Daoy (cell line): Measurements from ENCODE around the gene ARID1B. TPM values are rescaled to one million over a fixed set of nuclear protein-coding genes. Genes with fewer than 3 reads are reported as not detected.

Experiments
- DNase-seq: peaks from one replicate; pipeline ENCODE4 v3.0.0-alpha.2; 2015; ENCODE audit warnings: low read depth
- total RNA-seq: library from RNA; depleted of rRNA; stranded (reverse); fragments of >200 nt; shearing (Covaris generic); gene quantifications from 2 replicates; pipeline ENCODE4 v1.2.3, GENCODE V29; 2014; rRNA removed

ARID1B gene
- 15.7 and 16.3 TPM in 2 replicates for total RNA-seq

DNA sequence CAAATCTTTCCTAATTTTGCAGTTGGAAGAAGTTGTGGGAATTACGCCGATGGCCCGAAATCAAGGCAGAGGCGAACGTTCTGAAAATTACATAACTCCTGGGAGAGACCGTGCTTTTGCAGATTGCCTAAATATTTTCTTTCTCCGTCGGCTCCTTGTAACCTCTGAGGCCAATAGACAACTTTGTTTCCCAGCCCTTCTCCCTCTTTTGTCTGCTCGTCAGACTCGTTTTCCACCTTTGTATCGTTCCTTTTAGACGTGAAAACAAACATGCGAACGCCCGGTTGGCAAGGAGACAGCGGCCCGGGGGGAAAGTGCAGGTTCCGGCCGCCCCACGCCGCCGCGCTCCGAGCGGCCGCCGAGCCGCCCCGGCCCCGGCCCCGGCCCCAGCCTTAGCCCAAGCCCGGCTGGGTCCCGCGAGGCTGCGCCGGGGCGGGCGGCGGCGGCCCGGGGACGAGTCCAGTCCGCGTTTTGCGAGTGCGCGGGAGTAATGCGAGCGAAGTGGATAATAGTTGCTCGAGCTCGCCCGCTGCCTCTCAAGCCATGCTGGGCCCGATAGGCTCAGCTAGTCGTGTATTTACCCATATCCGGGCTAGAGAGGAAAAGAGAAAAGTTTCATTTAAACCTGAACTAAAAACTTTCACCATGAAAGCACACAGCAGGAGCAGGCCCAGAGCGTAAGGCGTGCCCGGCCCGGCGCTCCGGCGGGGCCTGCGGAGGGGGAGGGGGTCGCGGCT is at the start of gene ARID1B:
Gene ARID1B, plus strand, starts transcription at position 539 of the 737 bp plus-strand sequence. CDS start 303 bp downstream, outside the sequence.
- peak; percentile 89 for DNase-seq

DNA sequence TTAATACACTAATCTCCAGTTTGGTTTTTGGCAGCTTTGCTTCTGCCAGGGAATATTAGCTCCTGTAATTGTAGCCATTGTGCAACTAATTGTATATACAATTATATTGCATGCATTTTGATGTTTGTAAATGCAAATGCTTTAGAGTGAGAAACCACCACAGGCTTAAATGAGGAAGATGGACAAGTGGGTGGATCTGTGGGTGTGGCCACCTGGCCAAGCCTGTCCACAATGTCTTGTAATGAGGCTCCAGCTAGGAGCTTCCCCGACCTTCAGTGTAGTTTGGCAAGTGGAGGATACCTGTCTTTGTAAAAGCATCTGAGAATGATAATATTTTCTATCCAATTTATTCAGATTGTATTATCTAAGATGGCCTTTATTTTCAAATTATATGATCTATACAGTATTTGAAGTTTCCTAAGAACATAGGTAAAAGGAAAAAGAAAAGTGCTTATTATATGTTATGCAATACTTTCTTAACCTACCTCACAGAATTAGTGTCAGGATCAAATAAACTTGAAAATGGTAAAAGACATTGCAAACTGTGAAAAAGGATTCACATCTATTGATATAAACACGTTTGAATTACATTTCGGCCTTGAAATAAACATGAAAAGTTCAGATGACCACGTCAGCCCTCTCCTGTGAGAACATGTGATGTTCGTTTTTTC is 49.3 kb upstream of the ARID1B start:
- no peak for DNase-seq

- DNase-seq: peak; percentile 77
These were observed 47.9 kb upstream of the ARID1B start for GRCh38 chr6:156729248-156729647.

DNA sequence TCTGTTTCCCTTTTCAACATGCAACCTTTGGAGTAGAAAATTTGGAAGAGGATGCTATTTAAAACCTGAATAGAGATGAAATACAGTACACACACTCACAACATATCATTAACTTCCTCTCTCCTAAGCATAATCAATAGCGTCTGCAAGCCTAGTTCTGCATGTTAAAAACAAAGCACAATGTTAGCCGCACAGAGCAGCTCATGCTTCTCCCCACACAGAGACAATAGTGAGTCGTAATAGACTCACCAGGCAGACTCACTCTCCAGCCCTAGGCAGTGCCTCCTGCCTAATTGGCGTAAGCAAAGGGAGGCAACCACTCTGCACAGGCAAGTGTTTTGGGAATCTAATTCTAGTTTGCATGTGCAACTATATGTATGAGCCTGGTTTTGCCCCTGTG is 45.8 kb upstream of the ARID1B start:
- peak; percentile 44 for DNase-seq

- no peak for DNase-seq
These were observed 41.4 kb upstream of the ARID1B start for GRCh38 chr6:156735751-156736150.

GRCh38 chr6:156740604-156741003 is 36.6 kb upstream of the ARID1B start:
- DNase-seq: no peak

- DNase-seq: no peak
These were observed 35.7 kb upstream of the ARID1B start for GRCh38 chr6:156741287-156742073.

GRCh38 chr6:156747715-156748114 is 29.5 kb upstream of the ARID1B start:
- no peak for DNase-seq

GRCh38 chr6:156748504-156748903 is 28.7 kb upstream of the ARID1B start:
- no peak for DNase-seq

DNA sequence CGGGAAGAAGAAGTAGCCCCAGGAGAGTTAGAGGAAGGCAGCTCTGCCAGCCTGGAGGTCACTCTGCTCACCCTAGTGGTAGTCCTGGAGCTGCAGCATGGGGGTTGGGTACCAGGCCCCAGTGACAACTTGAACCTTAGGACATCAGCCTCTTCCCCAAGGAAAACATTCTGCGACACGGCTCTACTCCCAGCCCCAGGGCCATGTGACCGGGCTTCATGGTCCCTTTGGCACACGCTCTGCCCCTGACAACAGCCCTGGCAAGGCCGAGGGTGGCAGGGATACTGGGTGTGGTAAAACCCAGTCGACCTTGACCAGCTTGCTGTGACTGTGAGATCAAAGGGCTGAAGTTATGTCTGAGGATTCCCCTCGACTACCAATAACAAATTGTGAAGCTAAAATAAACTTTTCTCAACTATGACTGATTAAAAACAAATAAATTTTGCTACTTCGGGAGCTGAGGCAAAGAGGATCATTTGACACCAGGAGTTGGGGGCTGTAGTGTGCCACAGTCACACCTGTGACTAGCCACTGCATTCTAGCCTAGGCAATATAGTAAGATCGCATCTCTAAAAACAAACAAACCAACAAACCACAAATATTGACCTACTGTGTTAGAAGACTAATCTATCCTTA is 24.4 kb upstream of the ARID1B start:
- no peak for DNase-seq

GRCh38 chr6:156756630-156757610 is 20.3 kb upstream of the ARID1B start:
- DNase-seq: no peak

- no peak for DNase-seq
These were observed 19.3 kb upstream of the ARID1B start for GRCh38 chr6:156757849-156758248.

DNA sequence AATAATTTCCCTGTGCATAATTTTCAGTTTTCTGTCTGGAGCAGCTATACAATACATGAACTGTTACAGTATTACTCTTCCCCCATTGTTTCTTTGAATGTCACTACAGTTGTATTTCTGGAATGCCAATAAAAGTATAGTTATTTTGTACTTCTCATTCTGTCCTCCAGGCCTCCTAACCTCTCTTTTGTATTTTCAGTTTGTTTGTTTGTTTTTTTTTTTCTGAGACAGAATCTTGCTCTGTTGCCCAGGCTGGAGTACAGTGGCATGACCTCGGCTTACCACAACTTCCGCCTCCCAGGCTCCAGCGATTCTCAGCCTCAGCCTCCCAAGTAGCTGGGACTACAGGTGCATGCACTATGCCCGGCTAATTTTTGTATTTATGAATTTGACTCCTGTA is 16.8 kb upstream of the ARID1B start:
- DNase-seq: no peak

DNA sequence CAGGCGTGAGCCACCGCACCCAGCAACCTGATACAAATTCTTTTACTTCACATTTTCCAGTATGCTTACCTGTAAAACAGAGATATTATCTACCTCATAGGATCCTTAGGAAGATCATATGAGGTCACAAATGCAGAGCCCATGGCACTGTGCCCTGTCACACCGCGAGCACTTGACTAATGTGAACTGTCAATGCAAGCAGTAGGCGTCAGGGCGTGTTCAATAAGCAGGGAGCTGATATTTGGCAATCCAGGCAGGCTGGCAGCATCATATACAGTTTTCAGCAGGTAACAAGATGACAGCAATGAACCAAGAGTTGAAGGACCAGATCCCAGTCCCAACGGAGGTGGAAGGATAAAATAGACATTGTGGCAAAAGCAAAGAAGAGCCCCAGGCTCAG is 14.6 kb upstream of the ARID1B start:
- no peak for DNase-seq

- DNase-seq: no peak
These were observed 12.1 kb upstream of the ARID1B start for GRCh38 chr6:156765117-156765516.

DNA sequence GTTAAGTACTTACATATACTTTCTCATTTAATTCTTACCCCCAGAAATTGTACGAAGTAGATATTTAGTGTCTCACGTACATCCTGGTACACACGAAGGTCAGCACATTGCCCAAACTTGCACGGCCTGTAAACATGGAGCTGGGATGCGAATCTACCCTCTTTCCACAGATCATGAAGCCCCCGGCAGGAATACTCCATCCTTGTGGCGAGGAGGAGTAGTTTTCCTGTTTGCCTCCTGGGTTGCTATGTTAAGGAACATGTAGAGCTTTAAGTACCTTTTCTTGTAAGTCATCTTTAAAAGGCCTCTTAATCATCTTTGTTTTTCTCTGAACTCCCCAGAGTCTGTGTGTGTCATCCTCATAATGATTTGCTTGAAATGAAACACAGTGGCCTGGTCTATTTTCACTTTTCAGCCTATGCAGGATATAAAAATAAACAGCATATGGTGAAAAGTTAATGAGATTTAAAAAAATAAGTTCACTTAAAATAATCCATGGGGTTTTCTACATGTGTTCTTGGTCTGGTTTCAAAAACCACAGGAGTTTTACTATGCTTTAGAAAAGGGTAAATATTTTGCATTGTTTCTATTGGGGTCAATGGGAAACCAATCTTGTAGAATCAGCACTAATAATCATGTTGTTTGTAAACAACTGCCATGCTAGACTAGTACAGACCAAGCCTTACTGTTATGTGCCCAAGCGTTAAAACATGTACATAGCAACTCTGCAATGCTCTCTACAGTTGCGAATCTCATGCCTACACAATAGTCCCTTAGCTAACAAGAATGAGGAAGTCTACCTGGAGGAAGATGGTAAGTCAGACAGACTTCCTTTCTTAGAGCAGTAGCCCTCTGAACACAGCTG is 9.3 kb upstream of the ARID1B start:
- DNase-seq: no peak

- DNase-seq: no peak
These were observed 6.1 kb upstream of the ARID1B start for GRCh38 chr6:156771047-156771446.

GRCh38 chr6:156771761-156772160 is 5.4 kb upstream of the ARID1B start:
- no peak for DNase-seq

DNA sequence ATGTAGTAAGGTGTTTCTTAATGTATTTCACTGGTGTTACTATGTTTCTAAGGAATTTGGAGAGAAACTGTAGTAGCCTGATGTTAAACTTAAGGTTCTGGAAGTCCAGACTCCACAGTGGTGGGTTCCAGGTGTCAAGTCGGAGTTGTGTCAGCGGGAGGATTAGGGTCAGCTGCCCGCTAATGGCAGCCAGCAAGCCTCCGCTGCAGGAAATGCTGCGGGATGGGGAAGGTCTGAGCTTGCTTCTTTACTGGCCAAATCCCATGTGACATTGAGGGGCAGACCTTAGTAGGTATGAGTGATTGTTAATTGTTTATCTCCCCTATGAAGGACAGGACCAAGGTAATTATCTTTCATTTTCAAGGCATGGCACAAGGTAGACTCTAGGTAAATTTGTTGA is 3.7 kb upstream of the ARID1B start:
- no peak for DNase-seq
